HepG2 (cell line): ENCODE results near the gene PDHX. TPM values are rescaled to one million over a fixed set of nuclear protein-coding genes. Genes with fewer than 3 reads are reported as not detected.

Experiments used
- ASH2L ChIP-seq: fragments of 300-600, 200-600 bp; sonication (generic); IDR thresholded peaks from 2 replicates; pipeline ENCODE4 v1.7.0; 2017; ENCODE audit warnings: low read depth, mild to moderate bottlenecking, moderate library complexity, mixed read lengths, low read length; ENCODE audit not compliant: insufficient read length
- MEIS1 ChIP-seq: sonication (generic); formaldehyde crosslinking; IDR thresholded peaks from 2 replicates; pipeline ENCODE4 v1.9.0; 2021; ENCODE audit warnings: mild to moderate bottlenecking, missing genetic modification reagents, moderate library complexity, borderline replicate concordance
- NR2F1 ChIP-seq, 2 experiments: fragments of 450-650 bp in 1 of 2; formaldehyde crosslinking in 1 of 2; IDR thresholded peaks; 2 replicates each; pipeline versions ENCODE4 v1.5.0 to v1.6.1; 2016 to 2020; ENCODE audit warnings: mild to moderate bottlenecking in 1 of 2, missing compliant biosample characterization in 1 of 2, missing genetic modification reagents in 1 of 2, moderate library complexity in 1 of 2
- RORA ChIP-seq: sonication (generic); formaldehyde crosslinking; IDR thresholded peaks from 2 replicates; pipeline ENCODE4 v1.5.0; 2020; ENCODE audit warnings: mild to moderate bottlenecking, missing genetic modification reagents, moderate library complexity
- SRF ChIP-seq: IDR thresholded peaks from 2 replicates; pipeline ENCODE4 v1.6.1; 2011; ENCODE audit warnings: mild to moderate bottlenecking, low read depth, low read length, moderate library complexity
- ZFY ChIP-seq: sonication (generic); formaldehyde crosslinking; IDR thresholded peaks from 2 replicates; pipeline ENCODE4 v1.4.0; 2020; ENCODE audit warnings: missing genetic modification reagents
- ZNF235 ChIP-seq: sonication (generic); formaldehyde crosslinking; IDR thresholded peaks from 2 replicates; pipeline ENCODE4 v1.8.1; 2023; ENCODE audit warnings: mild to moderate bottlenecking, missing genetic modification reagents, borderline replicate concordance
- ZNF577 ChIP-seq: sonication (generic); formaldehyde crosslinking; IDR thresholded peaks from 2 replicates; pipeline ENCODE4 v1.4.0; 2020; ENCODE audit warnings: mild to moderate bottlenecking, low read depth, missing genetic modification reagents, borderline replicate concordance
- ZNF674 ChIP-seq: sonication (generic); formaldehyde crosslinking; IDR thresholded peaks from 2 replicates; pipeline ENCODE4 v1.5.0; 2020; ENCODE audit warnings: low read depth, mild to moderate bottlenecking, missing genetic modification reagents
- polyA plus RNA-seq, 8 experiments: library from polyadenylated mRNA; depleted of rRNA in 3 of 8; stranded (reverse) in 7 of 8; unstranded in 1 of 8; fragments of >200 nt; fragmentation: Illumina TruSeq in 4 of 8; extraction: Trizol in 4 of 8; gene quantifications; 2 replicates each; pipeline versions ENCODE4 v1.2.1 to v1.2.3, GENCODE V29; 2011 to 2016; ENCODE audit warnings: low read depth in 4 of 8, missing spikeins in 1 of 8, mixed read lengths in 1 of 8; ENCODE audit not compliant: insufficient read depth in 1 of 8
- total RNA-seq, 5 experiments: library from RNA; depleted of rRNA; stranded (reverse); fragments of >200 nt; fragmentation: Illumina TruSeq; extraction: Trizol; gene quantifications; 2 replicates each; pipeline ENCODE4 v1.2.3, GENCODE V29; 2016; ENCODE audit warnings: low read depth in 1 of 5
- TF ChIP-seq, protein P1 (sequence below): sonication (generic); formaldehyde crosslinking; IDR thresholded peaks from 2 replicates; pipeline ENCODE4 v1.5.1; 2020; ENCODE audit warnings: mild to moderate bottlenecking, moderate library complexity, missing genetic modification reagents
- TF ChIP-seq, protein P2 (sequence below): IDR thresholded peaks from 2 replicates; pipeline ENCODE4 v1.6.1; 2016; ENCODE audit warnings: missing genetic modification reagents, missing compliant biosample characterization
- TF ChIP-seq, protein P3 (sequence below): IDR thresholded peaks from 2 replicates; pipeline ENCODE4 v1.6.1; 2016; ENCODE audit warnings: missing compliant biosample characterization, missing genetic modification reagents, borderline replicate concordance
- TF ChIP-seq, protein P4 (sequence below): sonication (generic); formaldehyde crosslinking; IDR thresholded peaks from 2 replicates; pipeline ENCODE4 v1.5.1; 2020; ENCODE audit warnings: mild to moderate bottlenecking, missing genetic modification reagents, borderline replicate concordance
- TF ChIP-seq, protein P5 (sequence below): sonication (generic); formaldehyde crosslinking; IDR thresholded peaks from 2 replicates; pipeline ENCODE4 v1.9.0; 2021; ENCODE audit warnings: missing genetic modification reagents, borderline replicate concordance

The PDHX gene
- total and polyA plus RNA-seq, 2 of the 13 experiments (the other 11 are each of a cell fraction or from before 2014, with no cell fraction given) = 41.0 to 73.8 TPM

DNA sequence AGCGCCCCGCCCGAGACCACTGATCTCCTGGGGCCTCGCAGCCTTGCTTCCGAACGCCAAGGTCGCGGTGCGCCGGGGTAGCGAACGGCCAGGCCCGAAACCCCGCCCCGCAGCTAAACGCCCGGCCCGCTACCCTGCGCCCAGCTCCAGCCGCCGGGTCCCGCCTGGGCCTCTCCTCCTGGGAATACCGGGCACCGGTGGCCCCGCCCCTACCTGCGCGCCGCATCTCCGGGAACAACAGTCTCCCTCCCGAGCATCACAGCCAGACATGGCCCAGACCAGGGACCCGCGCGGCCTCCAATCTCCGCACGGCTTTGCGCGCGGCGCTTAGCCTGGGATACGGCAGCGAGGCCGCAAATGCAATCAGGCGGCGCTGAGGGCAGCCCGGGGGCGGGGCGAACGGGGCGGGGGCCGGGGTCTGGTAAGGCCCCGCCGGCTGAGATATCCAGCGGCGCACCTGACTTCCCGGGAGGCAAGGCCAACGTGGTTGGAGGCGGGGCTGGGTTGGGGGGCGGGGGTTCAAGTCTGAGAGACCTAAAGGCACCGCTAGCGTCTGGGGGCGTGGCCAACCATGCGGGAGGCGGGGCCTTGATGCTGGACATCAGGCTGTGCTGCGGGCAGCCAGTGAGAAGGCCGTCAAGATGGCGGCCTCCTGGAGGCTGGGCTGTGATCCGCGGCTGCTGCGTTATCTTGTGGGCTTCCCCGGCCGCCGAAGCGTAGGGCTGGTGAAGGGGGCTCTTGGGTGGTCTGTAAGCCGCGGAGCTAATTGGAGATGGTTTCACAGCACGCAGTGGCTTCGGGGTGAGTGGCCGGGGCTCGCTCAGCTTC is at the start of gene PDHX, which contains the start of gene APIP (continued):
- TF ChIP-seq, protein P1, sequence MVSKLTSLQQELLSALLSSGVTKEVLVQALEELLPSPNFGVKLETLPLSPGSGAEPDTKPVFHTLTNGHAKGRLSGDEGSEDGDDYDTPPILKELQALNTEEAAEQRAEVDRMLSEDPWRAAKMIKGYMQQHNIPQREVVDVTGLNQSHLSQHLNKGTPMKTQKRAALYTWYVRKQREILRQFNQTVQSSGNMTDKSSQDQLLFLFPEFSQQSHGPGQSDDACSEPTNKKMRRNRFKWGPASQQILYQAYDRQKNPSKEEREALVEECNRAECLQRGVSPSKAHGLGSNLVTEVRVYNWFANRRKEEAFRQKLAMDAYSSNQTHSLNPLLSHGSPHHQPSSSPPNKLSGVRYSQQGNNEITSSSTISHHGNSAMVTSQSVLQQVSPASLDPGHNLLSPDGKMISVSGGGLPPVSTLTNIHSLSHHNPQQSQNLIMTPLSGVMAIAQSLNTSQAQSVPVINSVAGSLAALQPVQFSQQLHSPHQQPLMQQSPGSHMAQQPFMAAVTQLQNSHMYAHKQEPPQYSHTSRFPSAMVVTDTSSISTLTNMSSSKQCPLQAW = peak; percentile 73
- peak; percentile 82 for TF ChIP-seq ASH2L
- TF ChIP-seq, protein P2, sequence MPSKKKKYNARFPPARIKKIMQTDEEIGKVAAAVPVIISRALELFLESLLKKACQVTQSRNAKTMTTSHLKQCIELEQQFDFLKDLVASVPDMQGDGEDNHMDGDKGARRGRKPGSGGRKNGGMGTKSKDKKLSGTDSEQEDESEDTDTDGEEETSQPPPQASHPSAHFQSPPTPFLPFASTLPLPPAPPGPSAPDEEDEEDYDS (CRISPR knock-in tag) = peak; percentile 77
- 0 out of 2 replicates have a peak, but pooled peaks have one; percentile 58 for TF ChIP-seq ZNF674 (CRISPR knock-in tag)
- TF ChIP-seq, protein P3, sequence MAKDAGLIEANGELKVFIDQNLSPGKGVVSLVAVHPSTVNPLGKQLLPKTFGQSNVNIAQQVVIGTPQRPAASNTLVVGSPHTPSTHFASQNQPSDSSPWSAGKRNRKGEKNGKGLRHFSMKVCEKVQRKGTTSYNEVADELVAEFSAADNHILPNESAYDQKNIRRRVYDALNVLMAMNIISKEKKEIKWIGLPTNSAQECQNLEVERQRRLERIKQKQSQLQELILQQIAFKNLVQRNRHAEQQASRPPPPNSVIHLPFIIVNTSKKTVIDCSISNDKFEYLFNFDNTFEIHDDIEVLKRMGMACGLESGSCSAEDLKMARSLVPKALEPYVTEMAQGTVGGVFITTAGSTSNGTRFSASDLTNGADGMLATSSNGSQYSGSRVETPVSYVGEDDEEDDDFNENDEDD = peak; percentile 58; the same call in 1 of the 2 replicates
- TF ChIP-seq ZFY (CRISPR knock-in tag) = peak; percentile 94
- TF ChIP-seq MEIS1 (CRISPR knock-in tag) = no peak
- TF ChIP-seq NR2F1 (CRISPR knock-in tag; IDR thresholded peaks at IDR 0.05) = no peak
- TF ChIP-seq, protein P4, sequence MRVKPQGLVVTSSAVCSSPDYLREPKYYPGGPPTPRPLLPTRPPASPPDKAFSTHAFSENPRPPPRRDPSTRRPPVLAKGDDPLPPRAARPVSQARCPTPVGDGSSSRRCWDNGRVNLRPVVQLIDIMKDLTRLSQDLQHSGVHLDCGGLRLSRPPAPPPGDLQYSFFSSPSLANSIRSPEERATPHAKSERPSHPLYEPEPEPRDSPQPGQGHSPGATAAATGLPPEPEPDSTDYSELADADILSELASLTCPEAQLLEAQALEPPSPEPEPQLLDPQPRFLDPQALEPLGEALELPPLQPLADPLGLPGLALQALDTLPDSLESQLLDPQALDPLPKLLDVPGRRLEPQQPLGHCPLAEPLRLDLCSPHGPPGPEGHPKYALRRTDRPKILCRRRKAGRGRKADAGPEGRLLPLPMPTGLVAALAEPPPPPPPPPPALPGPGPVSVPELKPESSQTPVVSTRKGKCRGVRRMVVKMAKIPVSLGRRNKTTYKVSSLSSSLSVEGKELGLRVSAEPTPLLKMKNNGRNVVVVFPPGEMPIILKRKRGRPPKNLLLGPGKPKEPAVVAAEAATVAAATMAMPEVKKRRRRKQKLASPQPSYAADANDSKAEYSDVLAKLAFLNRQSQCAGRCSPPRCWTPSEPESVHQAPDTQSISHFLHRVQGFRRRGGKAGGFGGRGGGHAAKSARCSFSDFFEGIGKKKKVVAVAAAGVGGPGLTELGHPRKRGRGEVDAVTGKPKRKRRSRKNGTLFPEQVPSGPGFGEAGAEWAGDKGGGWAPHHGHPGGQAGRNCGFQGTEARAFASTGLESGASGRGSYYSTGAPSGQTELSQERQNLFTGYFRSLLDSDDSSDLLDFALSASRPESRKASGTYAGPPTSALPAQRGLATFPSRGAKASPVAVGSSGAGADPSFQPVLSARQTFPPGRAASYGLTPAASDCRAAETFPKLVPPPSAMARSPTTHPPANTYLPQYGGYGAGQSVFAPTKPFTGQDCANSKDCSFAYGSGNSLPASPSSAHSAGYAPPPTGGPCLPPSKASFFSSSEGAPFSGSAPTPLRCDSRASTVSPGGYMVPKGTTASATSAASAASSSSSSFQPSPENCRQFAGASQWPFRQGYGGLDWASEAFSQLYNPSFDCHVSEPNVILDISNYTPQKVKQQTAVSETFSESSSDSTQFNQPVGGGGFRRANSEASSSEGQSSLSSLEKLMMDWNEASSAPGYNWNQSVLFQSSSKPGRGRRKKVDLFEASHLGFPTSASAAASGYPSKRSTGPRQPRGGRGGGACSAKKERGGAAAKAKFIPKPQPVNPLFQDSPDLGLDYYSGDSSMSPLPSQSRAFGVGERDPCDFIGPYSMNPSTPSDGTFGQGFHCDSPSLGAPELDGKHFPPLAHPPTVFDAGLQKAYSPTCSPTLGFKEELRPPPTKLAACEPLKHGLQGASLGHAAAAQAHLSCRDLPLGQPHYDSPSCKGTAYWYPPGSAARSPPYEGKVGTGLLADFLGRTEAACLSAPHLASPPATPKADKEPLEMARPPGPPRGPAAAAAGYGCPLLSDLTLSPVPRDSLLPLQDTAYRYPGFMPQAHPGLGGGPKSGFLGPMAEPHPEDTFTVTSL (CRISPR knock-in tag) = no peak
- no peak for TF ChIP-seq ZNF235
- TF ChIP-seq SRF = no peak
- no peak for TF ChIP-seq ZNF577 (CRISPR knock-in tag)
- TF ChIP-seq, protein P5, sequence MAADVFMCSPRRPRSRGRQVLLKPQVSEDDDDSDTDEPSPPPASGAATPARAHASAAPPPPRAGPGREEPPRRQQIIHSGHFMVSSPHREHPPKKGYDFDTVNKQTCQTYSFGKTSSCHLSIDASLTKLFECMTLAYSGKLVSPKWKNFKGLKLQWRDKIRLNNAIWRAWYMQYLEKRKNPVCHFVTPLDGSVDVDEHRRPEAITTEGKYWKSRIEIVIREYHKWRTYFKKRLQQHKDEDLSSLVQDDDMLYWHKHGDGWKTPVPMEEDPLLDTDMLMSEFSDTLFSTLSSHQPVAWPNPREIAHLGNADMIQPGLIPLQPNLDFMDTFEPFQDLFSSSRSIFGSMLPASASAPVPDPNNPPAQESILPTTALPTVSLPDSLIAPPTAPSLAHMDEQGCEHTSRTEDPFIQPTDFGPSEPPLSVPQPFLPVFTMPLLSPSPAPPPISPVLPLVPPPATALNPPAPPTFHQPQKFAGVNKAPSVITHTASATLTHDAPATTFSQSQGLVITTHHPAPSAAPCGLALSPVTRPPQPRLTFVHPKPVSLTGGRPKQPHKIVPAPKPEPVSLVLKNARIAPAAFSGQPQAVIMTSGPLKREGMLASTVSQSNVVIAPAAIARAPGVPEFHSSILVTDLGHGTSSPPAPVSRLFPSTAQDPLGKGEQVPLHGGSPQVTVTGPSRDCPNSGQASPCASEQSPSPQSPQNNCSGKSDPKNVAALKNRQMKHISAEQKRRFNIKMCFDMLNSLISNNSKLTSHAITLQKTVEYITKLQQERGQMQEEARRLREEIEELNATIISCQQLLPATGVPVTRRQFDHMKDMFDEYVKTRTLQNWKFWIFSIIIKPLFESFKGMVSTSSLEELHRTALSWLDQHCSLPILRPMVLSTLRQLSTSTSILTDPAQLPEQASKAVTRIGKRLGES (CRISPR knock-in tag) = no peak
- no peak for TF ChIP-seq RORA (CRISPR knock-in tag)
